ENCODE measurements around the gene EIF2S3B.
"Not testable (repeated sequence)": the region's sequence is repeated elsewhere in the genome, so short reads cannot be mapped to it uniquely, and the experiment has no call there.

EIF2S3B gene

DNA sequence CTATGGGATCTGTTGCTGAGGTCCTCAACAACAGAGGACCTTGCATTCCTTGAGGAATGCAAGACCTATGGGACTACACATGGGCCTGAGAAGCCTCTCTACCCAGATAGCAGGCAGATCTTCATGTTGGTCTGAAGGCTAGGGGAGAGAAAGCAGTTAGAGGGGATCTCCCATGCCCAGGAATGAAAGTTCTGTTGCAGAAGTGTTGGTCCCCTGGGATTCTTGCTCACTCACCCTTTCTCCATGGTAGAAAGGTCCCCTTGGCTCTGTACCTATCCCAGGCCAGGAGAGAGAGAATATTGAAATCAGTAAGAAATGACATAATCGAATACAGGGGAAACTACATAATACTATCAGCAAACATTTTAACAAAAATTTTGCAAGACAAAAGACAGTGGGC, 36.0 kb upstream of the EIF2S3B start:
- Histone ChIP-seq H4K20me1 (ENCODE audit: insufficient read depth, low read length) (no peaks in the 10 kb centered on the region), H3K27me3 (ENCODE audit: insufficient read depth, low read length, poor library complexity) (no peaks in the 10 kb centered on the region), H3K9me3 (ENCODE audit: insufficient read depth, low read length, severe bottlenecking) (no peaks in the 10 kb centered on the region), H3K4me1 (ENCODE audit: insufficient read depth, low read length) (no peaks in the 10 kb centered on the region), H3K4me2 (ENCODE audit: insufficient read depth, low read length) (no peak overlapping the region), H3K36me3 (ENCODE audit: insufficient read depth, low read length) (no peaks in the 10 kb centered on the region), H3K79me2 (ENCODE audit: insufficient read depth, low read length) (no peaks in the 10 kb centered on the region), H3K9ac (ENCODE audit: low read depth, low read length) (no peak overlapping the region), H3K27ac (ENCODE audit: low read length) (no peak overlapping the region), H3K4me3 (ENCODE audit: low read depth in 1 of 2, low read length in 2 of 2) (no peak overlapping the region), H2AFZ (ENCODE audit: low read depth, low read length) (no peak overlapping the region)
- DNase-seq (no peak), ATAC-seq (ENCODE audit: insufficient read depth, low read depth) (no peak)
- TF ChIP-seq, protein P1, sequence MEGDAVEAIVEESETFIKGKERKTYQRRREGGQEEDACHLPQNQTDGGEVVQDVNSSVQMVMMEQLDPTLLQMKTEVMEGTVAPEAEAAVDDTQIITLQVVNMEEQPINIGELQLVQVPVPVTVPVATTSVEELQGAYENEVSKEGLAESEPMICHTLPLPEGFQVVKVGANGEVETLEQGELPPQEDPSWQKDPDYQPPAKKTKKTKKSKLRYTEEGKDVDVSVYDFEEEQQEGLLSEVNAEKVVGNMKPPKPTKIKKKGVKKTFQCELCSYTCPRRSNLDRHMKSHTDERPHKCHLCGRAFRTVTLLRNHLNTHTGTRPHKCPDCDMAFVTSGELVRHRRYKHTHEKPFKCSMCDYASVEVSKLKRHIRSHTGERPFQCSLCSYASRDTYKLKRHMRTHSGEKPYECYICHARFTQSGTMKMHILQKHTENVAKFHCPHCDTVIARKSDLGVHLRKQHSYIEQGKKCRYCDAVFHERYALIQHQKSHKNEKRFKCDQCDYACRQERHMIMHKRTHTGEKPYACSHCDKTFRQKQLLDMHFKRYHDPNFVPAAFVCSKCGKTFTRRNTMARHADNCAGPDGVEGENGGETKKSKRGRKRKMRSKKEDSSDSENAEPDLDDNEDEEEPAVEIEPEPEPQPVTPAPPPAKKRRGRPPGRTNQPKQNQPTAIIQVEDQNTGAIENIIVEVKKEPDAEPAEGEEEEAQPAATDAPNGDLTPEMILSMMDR (IDR thresholded peaks at IDR 0.05; ENCODE audit: borderline replicate concordance, extremely low read depth, low read length, poor library complexity, severe bottlenecking), result no peak
- TF ChIP-seq EZH2 (IDR thresholded peaks at IDR 0.05; ENCODE audit: borderline replicate concordance, low read depth, low read length, severe bottlenecking), result no peak

DNA sequence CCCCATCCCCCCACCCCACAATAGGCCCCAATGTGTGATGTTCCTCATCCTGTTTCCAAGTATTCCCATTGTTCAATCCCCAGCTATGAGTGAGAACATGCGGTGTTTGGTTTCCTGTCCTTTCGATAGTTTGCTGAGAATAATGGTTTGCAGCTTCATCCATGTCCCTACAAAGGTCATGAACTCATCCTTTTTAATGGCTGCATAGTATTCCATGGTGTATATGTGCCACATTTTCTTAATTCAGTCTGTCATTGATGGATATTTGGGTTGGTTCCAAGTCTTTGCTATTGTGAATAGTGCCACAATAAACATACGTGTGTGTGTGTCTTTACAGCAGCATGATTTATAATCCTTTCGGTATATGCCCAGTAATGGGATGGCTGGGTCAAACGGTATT, 32.9 kb upstream of the EIF2S3B start:
- not testable (repeated sequence) for H3K27ac ChIP-seq (ENCODE audit: low read length); H3K79me2 ChIP-seq (ENCODE audit: insufficient read depth, low read length); H3K27me3 ChIP-seq (ENCODE audit: insufficient read depth, low read length, poor library complexity); H2AFZ ChIP-seq (ENCODE audit: low read depth, low read length); H3K4me3 ChIP-seq (ENCODE audit: low read depth in 1 of 2, low read length in 2 of 2); H3K4me2 ChIP-seq (ENCODE audit: insufficient read depth, low read length); H3K4me1 ChIP-seq (ENCODE audit: insufficient read depth, low read length); H3K9ac ChIP-seq (ENCODE audit: low read depth, low read length); H3K36me3 ChIP-seq (ENCODE audit: insufficient read depth, low read length); DNase-seq; H4K20me1 ChIP-seq (ENCODE audit: insufficient read depth, low read length); H3K9me3 ChIP-seq (ENCODE audit: insufficient read depth, low read length, severe bottlenecking); ATAC-seq (ENCODE audit: insufficient read depth, low read depth)

DNA sequence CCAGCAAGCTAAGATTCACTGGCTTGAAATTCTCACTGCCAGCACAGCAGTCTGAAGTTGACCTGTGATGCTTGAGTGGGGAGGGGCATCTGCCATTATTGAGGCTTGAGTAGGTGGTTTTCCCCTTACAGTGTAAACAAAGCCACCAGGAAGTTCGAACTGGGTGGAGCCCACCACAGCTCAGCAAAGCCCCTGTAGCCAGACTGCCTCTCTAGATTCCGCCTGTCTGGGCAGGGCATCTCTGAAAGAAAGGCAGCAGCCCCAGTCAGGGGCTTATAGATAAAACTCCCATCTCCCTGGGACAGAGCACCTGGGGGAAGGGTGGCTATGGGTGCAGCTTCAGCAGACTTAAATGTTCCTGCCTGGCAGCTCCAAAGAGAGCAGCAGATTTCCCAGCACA, 23.8 kb upstream of the EIF2S3B start:
- H3K4me2 ChIP-seq (ENCODE audit: insufficient read depth, low read length); H3K4me3 ChIP-seq (ENCODE audit: low read depth in 1 of 2, low read length in 2 of 2); H3K9me3 ChIP-seq (ENCODE audit: insufficient read depth, low read length, severe bottlenecking); H3K36me3 ChIP-seq (ENCODE audit: insufficient read depth, low read length); H3K79me2 ChIP-seq (ENCODE audit: insufficient read depth, low read length); H3K27me3 ChIP-seq (ENCODE audit: insufficient read depth, low read length, poor library complexity); H3K9ac ChIP-seq (ENCODE audit: low read depth, low read length); H3K27ac ChIP-seq (ENCODE audit: low read length); H4K20me1 ChIP-seq (ENCODE audit: insufficient read depth, low read length); ATAC-seq (ENCODE audit: insufficient read depth, low read depth); H3K4me1 ChIP-seq (ENCODE audit: insufficient read depth, low read length); H2AFZ ChIP-seq (ENCODE audit: low read depth, low read length): not testable (repeated sequence)
- DNase-seq, result peak; percentile 8

DNA sequence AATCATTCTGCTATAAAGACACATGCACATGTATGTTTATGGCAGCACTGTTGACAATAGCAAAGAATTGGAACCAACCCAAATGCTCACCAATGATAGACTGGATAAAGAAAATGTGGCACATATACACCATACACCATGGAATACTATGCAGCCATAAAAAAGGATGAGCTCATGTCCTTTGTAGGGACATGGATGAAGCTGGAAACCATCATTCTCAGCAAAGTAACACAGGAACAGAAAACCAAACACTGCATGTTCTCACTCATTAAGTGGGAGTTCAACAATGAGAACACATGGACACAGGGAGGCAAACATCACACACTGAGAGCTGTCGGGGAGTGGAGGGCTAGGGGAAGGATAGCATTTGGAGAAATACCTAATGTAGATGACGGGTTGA, 18.4 kb upstream of the EIF2S3B start:
- H4K20me1 ChIP-seq (ENCODE audit: insufficient read depth, low read length); H3K4me3 ChIP-seq (ENCODE audit: low read depth in 1 of 2, low read length in 2 of 2); H3K79me2 ChIP-seq (ENCODE audit: insufficient read depth, low read length); H3K4me1 ChIP-seq (ENCODE audit: insufficient read depth, low read length); H2AFZ ChIP-seq (ENCODE audit: low read depth, low read length); ATAC-seq (ENCODE audit: insufficient read depth, low read depth); H3K9ac ChIP-seq (ENCODE audit: low read depth, low read length); H3K36me3 ChIP-seq (ENCODE audit: insufficient read depth, low read length); H3K4me2 ChIP-seq (ENCODE audit: insufficient read depth, low read length); DNase-seq; H3K27ac ChIP-seq (ENCODE audit: low read length); H3K9me3 ChIP-seq (ENCODE audit: insufficient read depth, low read length, severe bottlenecking); H3K27me3 ChIP-seq (ENCODE audit: insufficient read depth, low read length, poor library complexity): not testable (repeated sequence)

DNA sequence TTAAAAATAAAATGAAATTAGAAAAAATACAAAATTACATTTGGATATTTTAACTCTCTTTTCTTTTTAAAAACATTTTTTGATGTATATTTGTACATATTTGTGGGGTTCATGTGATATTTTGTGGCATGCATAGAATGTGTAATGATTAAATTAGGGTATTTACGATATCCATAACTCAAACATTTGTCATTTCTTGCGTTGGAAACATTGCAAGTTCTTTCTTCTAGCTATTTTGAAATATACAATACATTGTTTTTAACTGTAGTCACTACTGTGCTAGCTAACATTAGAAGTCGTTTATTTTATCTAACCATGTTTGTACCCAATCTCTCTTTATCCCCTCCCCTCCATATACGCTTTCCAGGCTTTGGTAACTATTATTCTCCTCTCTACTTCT, 13.9 kb upstream of the EIF2S3B start:
- H3K4me2 ChIP-seq (ENCODE audit: insufficient read depth, low read length), result no peak overlapping the region
- no peak overlapping the region for H3K4me3 ChIP-seq (ENCODE audit: low read depth in 1 of 2, low read length in 2 of 2)
- H3K9me3 ChIP-seq (ENCODE audit: insufficient read depth, low read length, severe bottlenecking), result no peaks in the 10 kb centered on the region
- H4K20me1 ChIP-seq (ENCODE audit: insufficient read depth, low read length), result no peaks in the 10 kb centered on the region
- H3K27ac ChIP-seq (ENCODE audit: low read length), result no peak overlapping the region
- no peaks in the 10 kb centered on the region for H3K79me2 ChIP-seq (ENCODE audit: insufficient read depth, low read length)
- H2AFZ ChIP-seq (ENCODE audit: low read depth, low read length), result no peak overlapping the region
- no peak overlapping the region for H3K9ac ChIP-seq (ENCODE audit: low read depth, low read length)
- no peak for ATAC-seq (ENCODE audit: insufficient read depth, low read depth)
- H3K4me1 ChIP-seq (ENCODE audit: insufficient read depth, low read length), result no peaks in the 10 kb centered on the region
- no peaks in the 10 kb centered on the region for H3K36me3 ChIP-seq (ENCODE audit: insufficient read depth, low read length)
- DNase-seq, result no peak
- H3K27me3 ChIP-seq (ENCODE audit: insufficient read depth, low read length, poor library complexity), result peaks cover 4% of the 10 kb centered on the region
- no peak for TF ChIP-seq EZH2 (IDR thresholded peaks at IDR 0.05; ENCODE audit: borderline replicate concordance, low read depth, low read length, severe bottlenecking)
- TF ChIP-seq, protein P1 (IDR thresholded peaks at IDR 0.05; ENCODE audit: borderline replicate concordance, extremely low read depth, low read length, poor library complexity, severe bottlenecking), result no peak

All from DND-41 (cell line).